ENCODE measurements around the gene GDF3.

GRCh38 chr12:7693793-7694192 lies 1.8 kb downstream of the GDF3 start:
- TF ChIP-seq CTCF (conservative IDR thresholded peaks at IDR 0.05) (no peak), ZFX (IDR thresholded peaks at IDR 0.05) (no peak)
